ENCODE results near the gene LARP4.
A peak's percentile ranks its signal among the peaks of the same experiment; 100 is the strongest.
"Not testable (repeated sequence)": the region's sequence is repeated elsewhere in the genome, so short reads cannot be mapped to it uniquely, and the experiment has no call there.

Gene LARP4

GRCh38 chr12:50400638-50401499, at the start of gene LARP4:
Gene LARP4, plus strand, starts transcription at chr12:50400885. Its CDS starts 126 bp downstream, at chr12:50401011.
- DNase-seq (ENCODE audit: low read depth) = peak; percentile 88

- no peak for DNase-seq (ENCODE audit: low read depth)
Observed at GRCh38 chr12:50351120-50352043, 49.3 kb upstream of the LARP4 start.

- DNase-seq (ENCODE audit: low read depth) = no peak
Observed at GRCh38 chr12:50353404-50353803, 47.3 kb upstream of the LARP4 start.

GRCh38 chr12:50353869-50354593, 46.7 kb upstream of the LARP4 start:
- no peak for DNase-seq (ENCODE audit: low read depth)

GRCh38 chr12:50354908-50355307, 45.8 kb upstream of the LARP4 start:
- DNase-seq (ENCODE audit: low read depth) = no peak

GRCh38 chr12:50355365-50355764, 45.3 kb upstream of the LARP4 start:
- no peak for DNase-seq (ENCODE audit: low read depth)

- DNase-seq (ENCODE audit: low read depth) = no peak
Observed at GRCh38 chr12:50362671-50363070, 38.0 kb upstream of the LARP4 start.

- DNase-seq (ENCODE audit: low read depth) = no peak
Observed at GRCh38 chr12:50363141-50363540, 37.5 kb upstream of the LARP4 start.

- DNase-seq (ENCODE audit: low read depth) = no peak
Observed at GRCh38 chr12:50365709-50366406, 34.8 kb upstream of the LARP4 start.

- not testable (repeated sequence) for DNase-seq (ENCODE audit: low read depth)
Observed at GRCh38 chr12:50370672-50371071, 30.0 kb upstream of the LARP4 start.

GRCh38 chr12:50375802-50376201, 24.9 kb upstream of the LARP4 start:
- DNase-seq (ENCODE audit: low read depth) = no peak

GRCh38 chr12:50380761-50381325, 19.8 kb upstream of the LARP4 start:
- no peak for DNase-seq (ENCODE audit: low read depth)

GRCh38 chr12:50387487-50387886, 13.2 kb upstream of the LARP4 start:
- no peak for DNase-seq (ENCODE audit: low read depth)

- no peak for DNase-seq (ENCODE audit: low read depth)
Observed at GRCh38 chr12:50387972-50388478, 12.7 kb upstream of the LARP4 start.

- DNase-seq (ENCODE audit: low read depth) = not testable (repeated sequence)
Observed at GRCh38 chr12:50388793-50389192, 11.9 kb upstream of the LARP4 start.

GRCh38 chr12:50390316-50390741, 10.4 kb upstream of the LARP4 start:
- DNase-seq (ENCODE audit: low read depth) = peak; percentile 90

- peak; percentile 72 for DNase-seq (ENCODE audit: low read depth)
Observed at GRCh38 chr12:50394469-50395029, 6.1 kb upstream of the LARP4 start.

- no peak for DNase-seq (ENCODE audit: low read depth)
Observed at GRCh38 chr12:50397117-50397650, 3.5 kb upstream of the LARP4 start.

- no peak for DNase-seq (ENCODE audit: low read depth)
Observed at GRCh38 chr12:50398931-50399330, 1.8 kb upstream of the LARP4 start.

- DNase-seq (ENCODE audit: low read depth) = no peak
Observed at GRCh38 chr12:50400104-50400637, 514 bp upstream of the LARP4 start.

Data from HS-27A (cell line).